HEK293 (cell line): ENCODE measurements around the gene HMOX1.

Experiments used
- CTCF ChIA-PET: fragments of 350-600 bp; formaldehyde crosslinking; extraction: SDS; loops from one replicate; lab custom pipeline; 2021; ENCODE audit warnings: antibody characterized with exemption; lab: Yijun Ruan, JAX
- POLR2A ChIA-PET: fragments of 300-600 bp; formaldehyde crosslinking; extraction: SDS; loops from one replicate; lab custom pipeline; 2020; ENCODE audit warnings: antibody characterized with exemption, inconsistent platforms; lab: Yijun Ruan, JAX
- H3K27ac ChIP-seq: fragments of 200-500 bp; sonication (Bioruptor generic); 2 replicates; pipeline ENCODE4 v1.5.1; 2014; ENCODE audit warnings: low read depth, low read length, control low read depth, inconsistent platforms; ENCODE audit errors: extremely low read depth
- H3K36me3 ChIP-seq, 2 experiments: fragments of 200-500 bp in 1 of 2; sonication (Bioruptor generic) in 1 of 2; 1 replicate in 1 of 2; 2 replicates in 1 of 2; pipeline ENCODE4 v1.5.1; 2014 to 2017; ENCODE audit warnings: inconsistent platforms in 2 of 2, low read length in 2 of 2; ENCODE audit not compliant: control insufficient read depth in 2 of 2, insufficient read depth in 1 of 2
- H3K4me1 ChIP-seq: fragments of 200-500 bp; sonication (Bioruptor generic); 2 replicates; pipeline ENCODE4 v1.5.1; 2014; ENCODE audit warnings: mild to moderate bottlenecking, low read length, inconsistent platforms; ENCODE audit not compliant: control insufficient read depth, insufficient read depth
- H3K4me3 ChIP-seq: 2 replicates; pipeline ENCODE4 v1.5.1; 2011; ENCODE audit warnings: low read depth, mild to moderate bottlenecking, control low read depth, low read length, moderate library complexity
- H3K9me3 ChIP-seq: fragments of 200-500 bp; sonication (Bioruptor generic); 2 replicates; pipeline ENCODE4 v1.5.1; 2014; ENCODE audit warnings: low read depth, low read length, inconsistent platforms; ENCODE audit not compliant: control insufficient read depth, insufficient read depth
- BCL11B ChIP-seq: fragments of 450-650 bp; formaldehyde crosslinking; IDR thresholded peaks from 2 replicates; pipeline ENCODE4 v1.5.1; 2016; ENCODE audit warnings: low read depth, missing biosample characterization, missing genetic modification characterization
- EGR2 ChIP-seq: fragments of 450-650 bp; formaldehyde crosslinking; IDR thresholded peaks from 2 replicates; pipeline ENCODE4 v1.5.1; 2016; ENCODE audit warnings: low read depth, missing biosample characterization, missing genetic modification characterization
- GLIS2 ChIP-seq: fragments of 450-650 bp; formaldehyde crosslinking; IDR thresholded peaks from 2 replicates; pipeline ENCODE4 v1.5.1; 2016; ENCODE audit warnings: missing biosample characterization, missing genetic modification characterization
- HOXA7 ChIP-seq: sonication (generic); formaldehyde crosslinking; IDR thresholded peaks from 2 replicates; pipeline ENCODE4 v1.8.1; 2022; ENCODE audit warnings: missing genetic modification reagents, borderline replicate concordance
- KLF1 ChIP-seq: fragments of 450-650 bp; formaldehyde crosslinking; IDR thresholded peaks from 2 replicates; pipeline ENCODE4 v1.5.1; 2016; ENCODE audit warnings: missing biosample characterization, missing genetic modification characterization
- PRDM4 ChIP-seq: fragments of 450-650 bp; formaldehyde crosslinking; IDR thresholded peaks from 2 replicates; pipeline ENCODE4 v1.5.1; 2017; ENCODE audit warnings: missing biosample characterization, missing genetic modification characterization
- SCRT1 ChIP-seq: fragments of 450-650 bp; formaldehyde crosslinking; IDR thresholded peaks from 2 replicates; pipeline ENCODE4 v1.5.1; 2016; ENCODE audit warnings: missing biosample characterization, missing genetic modification characterization, borderline replicate concordance
- SCRT2 ChIP-seq: fragments of 450-650 bp; formaldehyde crosslinking; IDR thresholded peaks from 2 replicates; pipeline ENCODE4 v1.5.1; 2016; ENCODE audit warnings: missing biosample characterization, missing genetic modification characterization
- ZBTB26 ChIP-seq: fragments of 450-650 bp; formaldehyde crosslinking; optimal IDR thresholded peaks from 2 replicates; pipeline ENCODE3; 2016; ENCODE audit warnings: missing biosample characterization, mild to moderate bottlenecking, missing genetic modification characterization
- ZFHX2 ChIP-seq: fragments of 450-650 bp; formaldehyde crosslinking; conservative IDR thresholded peaks from 2 replicates; pipeline ENCODE4 v1.5.1; 2016; ENCODE audit warnings: missing biosample characterization, missing genetic modification characterization
- ZFP37 ChIP-seq: fragments of 450-650 bp; formaldehyde crosslinking; IDR thresholded peaks from 2 replicates; pipeline ENCODE4 v1.5.1; 2016; ENCODE audit warnings: missing biosample characterization, missing genetic modification characterization
- ZNF121 ChIP-seq: fragments of 450-650 bp; formaldehyde crosslinking; IDR thresholded peaks from 2 replicates; pipeline ENCODE4 v1.5.1; 2016; ENCODE audit warnings: missing biosample characterization, missing genetic modification characterization
- ZNF2 ChIP-seq: fragments of 450-650 bp; formaldehyde crosslinking; IDR thresholded peaks from 2 replicates; pipeline ENCODE4 v1.5.1; 2016; ENCODE audit warnings: missing biosample characterization, missing genetic modification characterization
- ZNF211 ChIP-seq: fragments of 450-650 bp; formaldehyde crosslinking; IDR thresholded peaks from 2 replicates; pipeline ENCODE4 v1.5.1; 2016; ENCODE audit warnings: low read depth, missing biosample characterization, missing genetic modification characterization
- ZNF266 ChIP-seq: fragments of 450-650 bp; formaldehyde crosslinking; IDR thresholded peaks from 2 replicates; pipeline ENCODE4 v1.5.1; 2016; ENCODE audit warnings: missing biosample characterization, missing genetic modification characterization, low read depth
- ZNF274 ChIP-seq, 2 experiments: fragments of 200-500 bp in 1 of 2; fragments of 450-650 bp in 1 of 2; sonication (Bioruptor generic) in 1 of 2; formaldehyde crosslinking in 1 of 2; IDR thresholded peaks; 2 replicates each; pipeline versions ENCODE4 v1.5.1 to v1.6.1; 2014 to 2016; ENCODE audit warnings: borderline replicate concordance in 1 of 2, inconsistent platforms in 1 of 2, low read length in 1 of 2, missing biosample characterization in 1 of 2, missing genetic modification characterization in 1 of 2
- ZNF510 ChIP-seq: fragments of 450-650 bp; formaldehyde crosslinking; IDR thresholded peaks from 2 replicates; pipeline ENCODE4 v1.5.1; 2018; ENCODE audit warnings: mild to moderate bottlenecking, missing genetic modification characterization, missing biosample characterization; ENCODE audit not compliant: insufficient replicate concordance
- ZNF513 ChIP-seq: fragments of 450-650 bp; IDR thresholded peaks from 2 replicates; pipeline ENCODE4 v1.5.1; 2018; ENCODE audit warnings: missing biosample characterization, missing genetic modification characterization
- ZNF530 ChIP-seq: fragments of 450-650 bp; formaldehyde crosslinking; IDR thresholded peaks from 2 replicates; pipeline ENCODE4 v1.5.1; 2016; ENCODE audit warnings: low read depth, missing biosample characterization, missing genetic modification characterization
- ZNF560 ChIP-seq: fragments of 450-650 bp; formaldehyde crosslinking; IDR thresholded peaks from 2 replicates; pipeline ENCODE4 v1.5.1; 2017; ENCODE audit warnings: missing biosample characterization, missing genetic modification characterization, borderline replicate concordance
- ZNF561 ChIP-seq: fragments of 450-650 bp; IDR thresholded peaks from 2 replicates; pipeline ENCODE4 v1.5.1; 2018; ENCODE audit warnings: missing biosample characterization, missing genetic modification characterization, borderline replicate concordance
- ZNF580 ChIP-seq: fragments of 450-650 bp; formaldehyde crosslinking; IDR thresholded peaks from 2 replicates; pipeline ENCODE4 v1.5.1; 2016; ENCODE audit warnings: missing biosample characterization, missing genetic modification characterization
- ZNF621 ChIP-seq: fragments of 450-650 bp; formaldehyde crosslinking; IDR thresholded peaks from 2 replicates; pipeline ENCODE4 v1.5.1; 2017; ENCODE audit warnings: missing biosample characterization, missing genetic modification characterization
- ZNF623 ChIP-seq: fragments of 450-650 bp; formaldehyde crosslinking; IDR thresholded peaks from 2 replicates; pipeline ENCODE4 v1.5.1; 2016; ENCODE audit warnings: missing biosample characterization, missing genetic modification characterization
- ZNF654 ChIP-seq: fragments of 450-650 bp; formaldehyde crosslinking; IDR thresholded peaks from 2 replicates; pipeline ENCODE4 v1.5.1; 2016; ENCODE audit warnings: low read depth, missing biosample characterization, missing genetic modification characterization
- ZNF660 ChIP-seq: fragments of 450-650 bp; IDR thresholded peaks from 2 replicates; pipeline ENCODE4 v1.5.1; 2018; ENCODE audit warnings: missing biosample characterization, mild to moderate bottlenecking, missing genetic modification characterization
- ZSCAN5A ChIP-seq: fragments of 450-650 bp; formaldehyde crosslinking; IDR thresholded peaks from 2 replicates; pipeline ENCODE4 v1.5.1; 2016; ENCODE audit warnings: missing biosample characterization, missing genetic modification characterization

The HMOX1 gene

GRCh38 chr22:35392357-35392756, 11.5 kb downstream of the HMOX1 start:
- Histone ChIP-seq H3K27ac (no peak overlapping the region), H3K36me3 (peaks cover 0 to 47% of the 10 kb centered on the region in 2 experiments; a peak in 2 of 3 replicates), H3K4me3 (no peak overlapping the region), H3K4me1 (peaks cover 6% of the 10 kb centered on the region), H3K9me3 (no peaks in the 10 kb centered on the region)
- CTCF ChIA-PET: no interaction called here
- POLR2A ChIA-PET: no interaction called here
- no peak for TF ChIP-seq ZNF513 (tag by site-specific recombination)
- no peak for TF ChIP-seq GLIS2 (tag by site-specific recombination)
- TF ChIP-seq ZSCAN5A (tag by site-specific recombination): no peak
- TF ChIP-seq ZNF621 (tag by site-specific recombination): no peak
- TF ChIP-seq KLF1: no peak

- no peak overlapping the region for H3K27ac ChIP-seq
- no peaks in the 10 kb centered on the region for H3K9me3 ChIP-seq
- ChIA-PET POLR2A (interaction anchor here (1.0 kb wide), 1 partner anchor 10 kb away, joined by 4 read pairs; no protein-coding TSS in a partner anchor), CTCF (interaction anchor here (0.6 kb wide), 1 partner anchor 44 kb away, joined by 4 read pairs; no protein-coding TSS in a partner anchor)
- peaks cover 0 to 43% of the 10 kb centered on the region in 2 experiments; a peak in 2 of 3 replicates for H3K36me3 ChIP-seq
- peaks cover 10% of the 10 kb centered on the region for H3K4me1 ChIP-seq
- H3K4me3 ChIP-seq: no peak overlapping the region
- TF ChIP-seq ZNF274 (IDR thresholded peaks at IDR 0.05; ENCODE audit: low read length): no peak
- TF ChIP-seq ZNF274 (tag by site-specific recombination; IDR thresholded peaks at IDR 0.05; ENCODE audit: borderline replicate concordance): no peak
- TF ChIP-seq BCL11B (tag by site-specific recombination): no peak
- TF ChIP-seq ZNF2 (tag by site-specific recombination): no peak
- no peak for TF ChIP-seq ZNF560
- no peak for TF ChIP-seq ZNF211
- peak; percentile 54; the same call in 1 of the 2 replicates for TF ChIP-seq ZNF580 (tag by site-specific recombination)
- TF ChIP-seq ZNF530 (tag by site-specific recombination): no peak
- TF ChIP-seq ZNF623 (tag by site-specific recombination): no peak
- no peak for TF ChIP-seq ZBTB26 (tag by site-specific recombination)
- TF ChIP-seq ZFHX2 (tag by site-specific recombination): peak; percentile 76
- no peak for TF ChIP-seq HOXA7
- TF ChIP-seq ZNF510 (tag by site-specific recombination): no peak
- peak; percentile 85 for TF ChIP-seq SCRT2 (tag by site-specific recombination)
- no peak for TF ChIP-seq ZNF266 (tag by site-specific recombination)
- no peak for TF ChIP-seq ZNF121 (tag by site-specific recombination)
- peak; percentile 73 for TF ChIP-seq EGR2
- TF ChIP-seq ZNF561 (tag by site-specific recombination): no peak
- TF ChIP-seq ZNF654 (tag by site-specific recombination): no peak
- TF ChIP-seq PRDM4 (tag by site-specific recombination): no peak
- 0 out of 2 replicates have a peak, but pooled peaks have one; percentile 36 for TF ChIP-seq SCRT1
- TF ChIP-seq ZNF660 (tag by site-specific recombination): no peak
- TF ChIP-seq ZFP37 (tag by site-specific recombination): no peak
Observed at GRCh38 chr22:35393116-35394010, 12.5 kb downstream of the HMOX1 start.
